ENCODE data around the gene RNF220. TPM values are rescaled to one million over a fixed set of nuclear protein-coding genes. Genes with fewer than 3 reads are reported as not detected.
"Not testable (repeated sequence)": the region's sequence is repeated elsewhere in the genome, so short reads cannot be mapped to it uniquely, and the experiment has no call there.

RNF220 gene
- total RNA-seq, 1 donor from 2014 or later: 74.0 TPM

DNA sequence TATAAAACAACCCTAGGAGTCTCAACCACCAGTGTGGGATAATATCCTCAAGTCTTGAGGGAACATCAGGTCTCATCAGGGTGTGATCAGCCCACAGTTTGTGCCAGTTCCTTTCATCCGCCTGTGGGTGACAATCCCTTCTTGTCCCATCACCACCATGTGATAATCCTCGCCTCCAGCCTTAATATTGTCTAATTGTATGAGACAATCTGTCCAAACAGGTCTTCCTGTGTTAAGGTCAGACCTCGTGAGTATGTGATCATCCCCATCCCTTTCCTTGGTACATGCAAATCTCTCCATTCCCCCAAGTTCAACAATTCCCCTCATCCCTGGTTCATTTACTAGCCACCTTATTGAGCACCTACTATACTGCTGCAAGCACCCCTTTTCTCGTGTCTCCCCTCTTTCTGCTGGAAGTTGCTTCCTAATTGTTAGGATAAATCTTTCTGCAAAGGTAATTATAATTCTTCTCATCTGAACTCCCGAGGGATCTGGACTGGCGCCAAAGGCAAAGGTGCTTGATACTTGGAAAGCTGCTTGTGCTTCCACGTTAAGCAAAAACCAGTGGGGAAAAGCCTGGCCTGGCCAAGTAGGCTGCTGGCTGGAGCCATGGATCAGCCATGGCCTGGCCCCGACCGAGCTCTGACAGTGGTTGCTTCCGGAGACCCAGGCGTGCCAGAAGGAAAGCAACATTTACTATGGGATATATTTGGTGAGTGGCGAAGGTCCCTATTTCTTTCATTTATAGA is 92.5 kb downstream of the RNF220 start:
- no peak for DNase-seq

DNA sequence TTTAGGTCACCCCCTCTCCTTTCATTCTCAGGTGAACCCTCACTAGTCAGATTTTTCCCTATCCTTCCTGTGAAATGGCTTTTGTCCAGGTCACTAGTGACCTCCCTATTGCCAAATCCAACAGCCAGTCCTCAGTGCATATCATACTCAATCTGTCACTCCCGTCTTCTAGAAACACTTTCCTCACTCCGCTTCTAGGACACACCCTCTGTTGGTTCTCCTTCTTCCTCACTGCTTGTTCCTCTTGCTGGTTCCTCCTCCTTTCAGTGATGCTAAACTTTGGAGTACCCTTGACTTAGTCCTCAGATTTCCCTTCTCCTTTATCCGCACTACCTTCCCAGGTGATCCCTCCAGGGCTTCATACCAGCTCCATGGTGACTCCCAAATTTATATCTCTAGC is 94.3 kb downstream of the RNF220 start:
- no peak for DNase-seq

DNA sequence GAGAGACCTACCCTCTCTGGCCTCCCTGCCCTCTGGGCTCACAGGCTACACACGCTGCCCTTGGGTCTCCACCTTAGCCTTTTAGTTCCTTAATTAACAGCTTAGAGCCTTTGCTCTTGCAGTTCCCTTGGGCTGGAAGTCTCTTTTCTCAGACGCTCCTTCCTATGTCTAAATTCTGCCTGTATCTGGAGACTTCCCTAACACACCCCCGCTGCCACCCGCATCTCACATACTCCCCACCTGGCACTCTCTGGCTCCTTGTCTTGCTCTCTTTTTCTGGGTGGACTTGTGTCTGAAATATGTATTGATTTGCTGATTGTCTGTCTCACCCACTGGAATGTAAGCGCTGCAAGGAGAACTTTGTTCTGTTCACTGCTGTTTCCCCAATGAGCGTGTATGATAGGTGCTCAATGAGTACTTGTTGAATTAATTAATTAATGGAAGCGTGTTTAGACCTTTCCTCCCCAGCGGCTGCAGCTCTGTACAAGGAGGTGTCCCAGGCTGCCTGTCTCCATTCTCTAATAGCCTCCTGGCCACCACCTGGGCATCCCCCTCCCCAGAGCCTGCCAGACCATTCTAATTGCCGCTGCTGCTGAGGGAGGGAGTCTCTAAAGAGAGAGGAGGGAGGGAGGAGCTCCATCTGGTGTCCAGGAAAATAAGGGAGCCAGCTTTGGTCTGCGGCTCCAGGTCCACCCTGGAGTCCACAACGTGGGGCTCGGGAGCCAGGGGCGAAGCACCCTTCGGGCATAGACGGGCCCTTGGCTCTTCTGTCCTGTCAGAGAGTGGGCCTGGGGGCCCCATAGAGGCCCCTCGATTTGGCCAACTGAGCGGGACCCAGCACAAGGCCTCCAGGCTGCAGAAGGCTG is 95.4 kb downstream of the RNF220 start:
- peak; percentile 69 for DNase-seq

DNA sequence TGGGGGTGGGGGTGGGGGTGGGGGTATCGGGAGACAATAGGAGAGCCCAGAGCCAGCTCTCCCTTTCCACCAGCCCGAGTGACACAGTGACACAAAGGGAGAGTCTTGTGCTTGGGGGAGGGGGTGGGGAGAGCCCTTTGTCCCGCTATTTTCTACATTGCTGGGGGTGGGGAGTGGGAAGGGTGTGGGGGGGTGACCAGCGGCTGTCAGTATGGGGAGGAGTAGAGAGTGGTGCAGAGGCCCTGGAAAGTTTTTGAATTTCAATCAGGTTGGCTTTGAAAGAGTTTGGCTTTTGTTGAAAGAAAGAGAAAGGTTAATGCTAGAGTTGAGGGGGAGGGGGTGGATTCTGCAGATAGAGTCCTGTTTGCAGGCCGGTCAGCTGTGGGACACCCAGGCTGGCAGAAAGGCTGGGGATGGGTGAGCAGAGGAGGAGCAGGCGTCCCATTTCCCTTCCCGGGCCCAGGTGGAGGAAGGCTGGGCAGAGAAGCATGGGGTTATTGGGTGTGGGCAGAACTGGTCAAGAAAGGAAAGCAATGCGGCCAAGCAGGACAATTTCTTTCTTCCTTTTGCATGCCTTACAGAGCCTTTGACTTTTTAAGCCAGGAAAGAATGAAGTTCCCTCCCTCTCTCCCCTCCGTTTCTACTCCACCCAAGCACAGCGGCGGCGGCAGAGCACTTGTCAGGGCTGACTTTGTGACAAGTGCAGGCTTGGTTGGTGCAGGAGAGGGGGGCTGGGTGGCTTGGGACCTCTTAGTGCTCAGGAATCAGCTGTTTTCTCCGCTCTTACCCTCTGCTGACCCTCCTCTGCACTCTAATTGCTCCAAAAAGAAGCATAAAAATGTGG is 96.2 kb downstream of the RNF220 start:
- no peak for DNase-seq

DNA sequence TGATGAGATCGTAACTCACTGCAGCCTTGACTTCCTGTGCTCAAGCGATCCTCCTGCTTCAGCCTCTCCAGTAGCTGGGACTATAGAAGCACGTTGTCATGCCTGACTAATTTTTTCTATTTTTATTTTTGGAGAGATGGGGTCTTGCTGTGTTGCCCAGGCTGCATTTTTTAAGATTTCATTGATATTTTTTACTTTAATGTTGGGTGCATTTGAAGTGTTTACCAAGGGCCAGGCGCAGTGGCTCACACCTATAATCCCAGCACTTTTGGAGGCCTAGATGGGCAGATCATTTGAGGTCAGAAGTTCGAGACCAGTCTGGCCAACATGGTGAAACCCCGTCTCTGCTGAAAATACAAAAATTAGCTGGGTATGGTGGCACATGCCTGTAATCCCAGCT is 97.8 kb downstream of the RNF220 start:
- DNase-seq: not testable (repeated sequence)

DNA sequence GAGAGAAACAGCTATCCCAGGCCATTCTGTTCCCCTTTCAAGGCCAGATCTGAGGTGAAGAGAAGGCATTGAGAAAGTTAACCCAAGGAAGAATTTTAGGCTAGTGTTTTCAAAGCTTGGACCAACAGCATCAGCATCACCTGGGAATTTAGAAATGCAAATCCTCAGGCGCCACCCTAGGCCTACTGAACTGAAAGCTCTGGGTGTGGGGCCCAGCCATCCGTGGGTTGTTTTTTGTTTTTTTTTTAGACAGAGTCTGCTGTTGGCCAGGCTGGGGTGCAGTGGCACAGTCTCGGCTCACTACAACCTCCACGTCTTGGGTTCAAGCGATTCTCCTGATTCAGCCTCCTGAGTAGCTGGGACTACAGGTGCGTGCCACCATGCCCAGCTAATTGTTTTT is 98.6 kb downstream of the RNF220 start:
- no peak for DNase-seq

DNA sequence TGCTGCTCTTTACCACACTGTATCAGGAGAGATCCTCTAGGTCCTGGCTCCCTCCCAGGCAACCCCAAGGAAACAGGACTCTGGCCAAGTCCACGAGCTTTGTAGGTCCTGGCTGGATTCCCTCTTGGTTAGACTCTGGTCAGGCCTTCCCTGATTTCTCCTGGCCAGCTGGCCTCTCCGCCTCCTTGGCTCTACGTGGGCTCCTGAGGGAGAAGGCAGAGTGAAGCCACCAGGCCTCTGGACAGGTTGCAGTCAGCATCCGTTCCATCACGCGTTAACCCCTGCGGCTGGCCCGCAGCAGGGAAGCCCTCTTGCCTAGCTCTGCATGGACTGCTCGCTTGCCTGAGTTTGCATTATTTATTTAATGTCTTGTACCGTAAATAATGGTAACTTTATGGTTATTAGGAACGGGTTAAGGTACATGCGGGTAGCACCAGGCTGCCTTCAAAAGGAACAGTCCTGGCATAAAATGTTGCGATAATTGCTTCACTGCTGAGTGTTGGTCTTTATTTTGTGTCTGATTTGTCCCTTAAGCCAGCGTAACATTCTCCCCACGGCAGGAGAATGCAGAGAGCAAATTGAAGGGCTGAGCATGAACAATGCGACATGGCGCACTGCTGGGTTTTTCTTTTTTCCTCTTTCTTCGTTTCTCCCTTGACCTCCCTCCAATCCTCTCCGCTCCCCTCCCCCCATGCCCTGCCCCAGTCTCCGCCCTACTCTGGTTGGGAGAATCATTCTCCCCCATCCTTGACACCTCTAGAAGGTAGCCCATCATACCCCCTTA is 100.3 kb downstream of the RNF220 start:
- DNase-seq: no peak

DNA sequence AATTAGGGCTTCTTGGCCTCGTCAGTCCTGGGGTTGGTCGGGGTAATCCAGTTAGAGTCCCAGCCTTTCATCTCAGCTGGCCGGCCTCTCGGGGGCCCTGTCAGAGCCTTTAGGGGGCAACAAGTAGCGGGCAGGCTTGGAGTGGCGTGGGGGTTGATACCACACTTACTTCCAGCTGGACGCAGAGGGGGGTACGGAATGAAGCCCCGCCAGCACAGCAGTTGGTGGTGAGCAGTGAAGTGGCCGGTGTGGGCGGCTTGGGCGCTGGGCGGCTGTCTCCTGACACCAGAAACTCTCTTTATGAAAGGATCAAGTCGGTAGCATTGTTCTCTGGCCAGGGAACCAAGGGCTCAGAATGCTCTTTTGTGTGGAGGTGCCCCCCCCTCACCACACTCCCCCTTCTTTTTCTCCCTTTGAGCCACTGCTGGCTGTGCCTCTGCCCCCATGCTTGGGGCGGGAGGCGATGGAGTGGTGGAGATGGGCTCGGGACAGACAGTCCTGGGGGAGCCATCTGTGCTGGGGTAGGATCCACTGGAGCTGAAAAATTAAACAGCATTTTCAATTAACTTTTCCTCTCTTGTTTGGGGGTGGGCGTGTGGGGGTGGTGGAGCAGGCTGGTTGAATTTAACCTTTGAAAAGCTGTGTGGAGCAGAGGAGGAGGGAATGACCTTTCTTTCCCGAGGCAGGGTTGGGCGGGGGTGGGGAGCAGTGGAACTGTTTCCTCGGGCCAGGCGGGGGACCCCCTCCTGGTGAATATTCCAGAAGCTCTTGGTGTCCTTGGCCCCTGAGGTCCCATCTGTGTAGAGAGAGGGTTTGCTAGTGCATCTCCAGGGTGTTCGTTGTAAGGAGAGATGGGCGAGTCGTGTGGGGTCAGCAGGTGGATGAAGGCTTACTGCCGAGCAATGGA is 102.7 kb downstream of the RNF220 start:
- no peak for DNase-seq

DNA sequence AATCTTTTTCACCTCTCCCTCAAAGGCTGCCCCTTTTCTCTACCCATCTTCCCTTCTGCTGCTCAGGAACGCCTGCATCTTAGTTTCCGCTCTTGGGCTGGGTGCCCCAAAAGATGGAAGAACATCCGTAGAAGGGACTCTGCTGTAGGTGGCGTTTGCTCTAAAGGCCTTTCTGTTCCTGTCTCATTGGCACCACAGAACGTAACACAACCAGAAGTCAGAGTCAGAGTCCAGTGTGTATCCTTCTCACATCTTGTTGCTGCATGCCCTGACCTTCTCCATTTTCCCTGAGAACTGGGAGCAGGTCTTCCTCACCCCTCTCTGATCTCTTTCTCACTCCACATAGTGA is 103.3 kb downstream of the RNF220 start:
- no peak for DNase-seq

DNA sequence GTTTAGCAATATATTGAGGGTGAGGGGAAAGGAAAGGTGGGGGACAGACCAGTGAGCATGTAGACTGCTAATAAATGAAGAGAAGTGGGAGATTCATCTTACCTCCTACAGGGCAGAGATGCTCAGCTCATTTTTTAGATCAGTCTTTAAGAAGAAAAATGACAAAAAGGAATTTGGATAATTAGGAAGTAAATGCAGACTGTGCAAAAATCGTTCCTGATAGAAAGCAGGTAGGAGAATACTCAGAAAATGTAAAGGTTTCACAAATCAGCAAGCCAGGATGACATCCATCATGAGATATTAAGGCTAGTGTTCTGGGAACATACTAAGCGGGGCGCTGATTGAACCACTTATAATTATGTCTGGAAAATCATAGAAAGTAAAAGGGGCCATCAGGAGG is 106.3 kb downstream of the RNF220 start:
- no peak for DNase-seq

DNA sequence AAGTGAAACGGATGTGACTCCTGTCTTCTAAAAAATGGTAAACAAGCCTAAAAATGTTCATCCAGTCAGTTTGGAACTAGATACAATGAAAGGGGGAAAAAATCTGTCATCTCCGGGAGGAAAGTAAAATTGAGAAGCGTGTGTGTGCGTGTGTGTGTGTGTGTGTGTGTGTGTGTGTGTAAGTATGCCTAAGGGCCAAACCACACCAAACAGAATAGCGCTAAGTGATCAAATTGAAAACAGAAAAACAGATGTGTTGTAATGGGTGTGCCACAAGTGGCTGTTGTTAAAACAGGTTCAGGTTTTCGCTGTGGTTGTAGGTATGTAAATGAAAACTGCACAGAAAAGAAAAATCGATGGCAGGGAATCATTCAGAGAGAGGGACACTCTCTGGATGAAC is 106.7 kb downstream of the RNF220 start:
- DNase-seq: no peak

DNA sequence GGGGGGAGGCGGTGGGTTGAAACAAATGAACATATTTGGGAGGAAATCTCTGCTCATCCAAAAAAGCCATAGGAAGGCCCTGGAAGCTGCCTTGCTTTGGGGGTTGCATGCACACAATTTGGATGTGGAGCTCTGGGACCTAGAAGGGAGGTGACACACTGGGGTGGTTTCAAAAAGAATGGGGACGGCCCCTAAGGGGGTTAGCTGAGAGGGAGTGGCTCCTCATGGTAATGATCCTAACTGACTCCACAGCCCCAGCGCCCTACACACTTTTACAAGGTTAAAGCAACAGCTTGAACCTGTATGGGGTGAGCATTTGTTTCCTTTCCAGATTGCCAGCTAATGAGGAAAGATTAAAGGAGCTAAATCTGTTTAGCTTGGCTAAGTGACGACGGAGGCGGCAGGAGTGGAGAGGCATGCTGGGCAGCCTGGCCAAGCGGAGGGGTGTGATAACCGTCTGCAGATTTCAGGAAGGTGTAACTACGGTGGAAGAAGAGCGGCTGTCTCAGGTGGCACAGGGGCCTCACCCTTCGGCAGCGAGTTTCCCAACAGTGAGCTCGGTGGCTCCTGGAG is 107.3 kb downstream of the RNF220 start:
- no peak for DNase-seq

DNA sequence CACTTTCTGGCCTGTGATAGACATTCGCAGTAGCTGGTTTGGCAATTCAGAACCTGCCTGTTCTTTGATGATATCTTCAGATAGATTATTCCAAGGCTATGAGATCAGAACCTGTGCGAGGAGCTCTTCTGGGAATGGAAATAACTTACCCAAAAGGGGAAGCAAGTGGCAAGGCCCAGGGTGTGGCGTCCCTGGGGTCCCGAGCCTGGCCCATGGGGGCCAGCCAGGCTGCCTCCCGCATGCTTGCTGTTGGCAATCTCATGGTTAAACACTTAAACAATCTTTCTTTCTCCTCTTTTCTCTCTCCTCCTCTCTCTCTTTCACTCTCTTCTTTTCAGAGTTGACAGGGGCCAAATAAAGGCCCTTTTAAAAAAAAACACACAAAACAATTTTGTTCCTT is 108.1 kb downstream of the RNF220 start:
- no peak for DNase-seq

DNA sequence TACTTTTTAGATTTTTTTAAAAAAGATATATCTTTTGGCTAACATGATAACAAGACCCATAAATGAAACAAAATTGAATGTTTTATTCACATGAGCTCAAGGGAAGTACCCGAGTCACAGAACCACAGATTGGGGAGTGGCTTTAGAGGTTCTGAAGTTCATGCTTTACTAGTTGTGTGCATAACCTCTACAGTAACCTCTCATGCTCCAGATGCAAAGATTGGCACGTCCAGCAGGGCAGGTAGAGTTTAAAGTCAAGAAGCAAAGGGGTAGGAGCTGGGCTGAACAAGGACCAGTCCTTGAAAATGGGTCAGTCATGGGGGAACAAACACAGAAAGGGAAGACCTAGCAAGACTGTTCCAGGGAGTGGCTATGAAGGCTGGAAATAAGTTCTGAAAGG is 109.6 kb downstream of the RNF220 start:
- no peak for DNase-seq

DNA sequence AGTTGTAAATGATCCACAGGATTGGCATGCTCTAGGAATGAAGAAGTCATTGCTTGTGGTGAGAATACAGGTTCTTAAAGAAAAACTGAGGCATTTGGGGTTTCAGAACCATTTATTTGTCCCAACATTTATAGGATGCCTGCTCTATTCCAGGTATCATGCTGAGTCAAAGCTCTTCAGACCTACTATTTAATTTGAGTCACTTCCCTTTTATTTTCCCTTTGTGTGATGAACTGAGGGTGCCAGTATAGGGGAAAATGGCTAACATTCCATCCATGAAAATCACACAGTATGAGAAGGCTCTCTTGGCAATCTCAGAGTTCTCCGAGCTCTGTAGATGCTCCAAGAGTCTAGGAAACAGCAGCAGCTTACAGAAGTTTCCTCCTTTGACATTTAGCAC is 110.4 kb downstream of the RNF220 start:
- DNase-seq: no peak

DNA sequence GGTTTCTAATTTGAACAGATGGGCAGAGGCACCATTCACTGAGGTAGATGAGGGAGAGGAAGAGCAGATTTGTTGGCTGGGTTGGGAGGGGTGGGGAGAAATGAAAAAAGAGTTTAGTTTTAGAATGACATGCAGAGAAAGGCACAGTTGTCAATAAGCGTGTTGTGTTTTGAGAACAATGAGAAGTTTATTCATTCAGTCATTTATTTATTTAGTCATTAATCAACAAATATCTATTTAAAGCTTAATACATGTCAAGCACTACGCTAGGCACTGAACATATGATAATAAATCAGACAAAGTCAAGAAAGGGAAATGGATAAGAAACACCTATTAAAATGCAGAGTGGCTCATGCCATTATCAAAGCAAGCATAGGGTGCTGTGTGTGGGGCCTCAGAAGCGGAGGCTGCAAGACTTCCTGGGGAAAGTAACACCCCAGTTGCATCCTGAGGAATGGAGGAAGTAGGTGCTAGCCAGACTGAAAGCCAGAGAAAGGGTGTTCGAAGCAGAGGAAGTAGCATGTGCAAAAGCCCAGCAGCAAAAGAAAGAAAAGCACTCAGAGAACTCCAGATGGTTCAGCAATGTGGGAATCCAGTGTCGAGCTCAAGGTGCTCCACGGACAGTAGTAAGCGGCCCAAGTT is 114.1 kb downstream of the RNF220 start:
- DNase-seq: no peak

DNA sequence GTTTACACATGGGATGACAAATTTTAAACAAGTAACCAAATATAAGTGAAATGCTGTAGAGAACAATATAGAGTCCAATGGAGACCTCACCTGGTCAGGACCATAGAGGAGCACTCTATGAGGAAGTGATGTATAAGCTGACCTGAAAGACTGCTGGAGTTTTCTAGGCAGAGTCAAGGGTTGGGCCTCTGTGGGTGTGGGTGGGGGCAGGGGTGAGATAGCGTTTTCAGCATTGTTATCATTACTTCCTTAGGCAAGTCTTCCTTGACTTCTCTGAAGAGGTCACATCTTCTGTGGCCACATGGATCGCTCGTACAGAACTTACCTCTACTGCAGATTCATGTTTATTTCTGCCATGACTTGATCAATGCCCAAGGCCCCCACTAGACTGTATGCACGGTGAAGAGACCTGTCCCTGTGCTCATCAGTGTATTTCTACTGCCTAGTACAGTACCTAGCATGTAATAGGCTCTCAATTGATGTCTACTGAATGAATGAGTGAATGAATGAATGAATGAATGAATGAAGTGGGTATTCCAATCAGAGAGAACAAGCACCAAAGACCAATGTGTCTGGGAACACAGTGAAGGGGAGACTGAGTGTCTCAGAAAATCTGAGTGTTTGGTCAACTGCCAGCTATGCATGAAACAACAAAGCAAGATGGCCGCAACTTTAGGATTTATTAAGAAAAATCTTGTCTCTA is 116.5 kb downstream of the RNF220 start:
- no peak for DNase-seq

DNA sequence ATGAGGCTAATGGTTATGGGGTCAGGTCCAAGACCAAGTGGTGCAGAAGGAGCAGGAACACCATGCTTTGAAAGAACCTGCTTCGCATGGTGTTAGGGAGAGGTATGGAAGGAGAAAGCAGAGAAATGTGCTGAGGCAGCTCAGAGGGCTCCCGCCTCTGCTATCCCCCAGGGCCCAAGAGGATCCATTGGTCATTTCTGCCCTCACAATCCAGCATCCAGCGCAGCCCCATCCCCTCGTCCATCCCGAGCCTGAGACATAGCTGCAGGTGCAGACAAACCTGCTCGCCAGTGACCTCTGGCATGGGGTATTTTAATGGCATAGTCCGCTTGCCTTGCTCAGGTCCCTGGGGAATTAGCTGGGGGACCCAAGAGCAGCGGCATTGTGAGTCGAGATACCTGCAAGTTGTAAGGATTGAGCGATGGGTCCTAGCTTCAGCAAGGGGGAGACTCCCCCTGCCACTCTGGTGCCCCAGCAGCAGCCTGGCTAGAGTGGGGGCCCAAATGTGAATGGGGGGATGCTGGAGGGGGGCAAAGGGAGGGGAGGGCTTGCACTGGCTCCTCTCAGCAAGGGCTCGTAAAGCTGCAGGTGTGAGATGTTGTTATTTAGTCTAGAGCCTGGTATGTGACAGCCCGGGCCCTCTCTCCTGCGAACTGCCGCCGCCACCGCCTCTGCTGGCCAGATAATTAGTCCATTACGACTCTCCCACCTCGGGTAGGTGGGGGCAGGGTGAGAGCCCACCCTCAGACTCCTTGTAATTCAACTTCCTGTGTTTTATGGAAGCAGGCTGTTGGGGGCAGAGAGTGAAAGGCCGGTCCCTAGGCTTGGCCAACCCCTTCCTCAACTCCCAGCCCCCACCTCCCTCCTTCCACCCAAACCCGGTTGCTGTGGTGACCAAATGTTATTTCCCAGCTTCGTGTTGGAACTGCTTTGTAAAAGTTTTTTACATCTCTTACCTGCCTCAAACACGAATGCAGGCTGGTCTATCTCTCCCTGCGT is 118.8 kb downstream of the RNF220 start:
- no peak for DNase-seq
